Measurements from ENCODE around the gene CPLANE2.

DNA sequence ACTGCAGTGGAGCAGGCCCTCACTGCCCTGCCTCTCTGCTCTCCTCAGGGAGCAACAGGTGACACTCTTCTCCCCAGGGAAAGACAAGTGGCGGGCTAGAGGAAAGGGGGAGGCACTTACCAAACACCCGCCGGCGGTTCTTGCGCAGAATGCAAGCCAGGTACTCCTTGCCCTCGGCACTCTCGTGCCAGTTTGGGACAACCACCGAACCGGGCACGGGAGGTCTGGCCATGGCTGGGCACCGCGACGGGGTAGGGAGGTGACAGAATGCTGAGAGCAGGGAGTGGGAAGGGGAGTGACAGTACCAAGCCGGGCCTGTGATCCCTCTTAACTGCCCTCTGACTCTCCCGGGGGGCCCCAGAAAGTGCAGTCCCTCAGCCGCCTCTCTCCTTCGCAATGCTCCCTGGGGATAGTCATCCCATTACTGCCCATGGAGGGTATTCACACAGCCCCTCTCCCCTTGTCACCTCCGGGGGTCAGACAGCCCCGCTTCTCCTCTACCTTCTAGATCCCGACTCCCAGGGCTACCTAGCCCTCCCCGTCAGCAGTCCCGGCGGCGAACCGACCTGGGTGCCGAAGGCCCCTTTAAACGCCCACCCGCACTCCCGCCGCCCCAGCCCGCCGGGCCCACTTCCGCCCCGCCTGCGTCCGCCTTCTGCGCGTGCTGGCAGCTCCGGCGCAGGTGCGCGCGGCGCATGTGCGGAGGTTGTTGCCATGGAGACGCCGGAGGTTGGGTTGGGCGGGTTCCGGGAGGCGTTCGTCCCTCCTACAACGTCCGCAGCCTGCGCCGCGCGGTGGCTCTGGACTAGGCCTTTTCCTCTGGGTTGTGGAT is at the start of gene CPLANE2:
- TF ChIP-seq, protein P1, sequence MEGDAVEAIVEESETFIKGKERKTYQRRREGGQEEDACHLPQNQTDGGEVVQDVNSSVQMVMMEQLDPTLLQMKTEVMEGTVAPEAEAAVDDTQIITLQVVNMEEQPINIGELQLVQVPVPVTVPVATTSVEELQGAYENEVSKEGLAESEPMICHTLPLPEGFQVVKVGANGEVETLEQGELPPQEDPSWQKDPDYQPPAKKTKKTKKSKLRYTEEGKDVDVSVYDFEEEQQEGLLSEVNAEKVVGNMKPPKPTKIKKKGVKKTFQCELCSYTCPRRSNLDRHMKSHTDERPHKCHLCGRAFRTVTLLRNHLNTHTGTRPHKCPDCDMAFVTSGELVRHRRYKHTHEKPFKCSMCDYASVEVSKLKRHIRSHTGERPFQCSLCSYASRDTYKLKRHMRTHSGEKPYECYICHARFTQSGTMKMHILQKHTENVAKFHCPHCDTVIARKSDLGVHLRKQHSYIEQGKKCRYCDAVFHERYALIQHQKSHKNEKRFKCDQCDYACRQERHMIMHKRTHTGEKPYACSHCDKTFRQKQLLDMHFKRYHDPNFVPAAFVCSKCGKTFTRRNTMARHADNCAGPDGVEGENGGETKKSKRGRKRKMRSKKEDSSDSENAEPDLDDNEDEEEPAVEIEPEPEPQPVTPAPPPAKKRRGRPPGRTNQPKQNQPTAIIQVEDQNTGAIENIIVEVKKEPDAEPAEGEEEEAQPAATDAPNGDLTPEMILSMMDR (conservative IDR thresholded peaks at IDR 0.05; ENCODE audit: low read depth, low read length) = no peak
- TF ChIP-seq EZH2 (IDR thresholded peaks at IDR 0.05; ENCODE audit: borderline replicate concordance, low read depth, low read length, poor library complexity, severe bottlenecking) = no peak

Data from A673 (cell line).